GM18909 (cell line): ENCODE measurements around the gene GSN.

ENCODE experiments used
- ATAC-seq: cut with Tn5 transposase; IDR thresholded peaks from one replicate; pipeline ENCODE4 v1.9.1; 2021; ENCODE audit warnings: mild to moderate bottlenecking; ENCODE audit not compliant: unreplicated experiment, poor library complexity

Gene GSN

DNA sequence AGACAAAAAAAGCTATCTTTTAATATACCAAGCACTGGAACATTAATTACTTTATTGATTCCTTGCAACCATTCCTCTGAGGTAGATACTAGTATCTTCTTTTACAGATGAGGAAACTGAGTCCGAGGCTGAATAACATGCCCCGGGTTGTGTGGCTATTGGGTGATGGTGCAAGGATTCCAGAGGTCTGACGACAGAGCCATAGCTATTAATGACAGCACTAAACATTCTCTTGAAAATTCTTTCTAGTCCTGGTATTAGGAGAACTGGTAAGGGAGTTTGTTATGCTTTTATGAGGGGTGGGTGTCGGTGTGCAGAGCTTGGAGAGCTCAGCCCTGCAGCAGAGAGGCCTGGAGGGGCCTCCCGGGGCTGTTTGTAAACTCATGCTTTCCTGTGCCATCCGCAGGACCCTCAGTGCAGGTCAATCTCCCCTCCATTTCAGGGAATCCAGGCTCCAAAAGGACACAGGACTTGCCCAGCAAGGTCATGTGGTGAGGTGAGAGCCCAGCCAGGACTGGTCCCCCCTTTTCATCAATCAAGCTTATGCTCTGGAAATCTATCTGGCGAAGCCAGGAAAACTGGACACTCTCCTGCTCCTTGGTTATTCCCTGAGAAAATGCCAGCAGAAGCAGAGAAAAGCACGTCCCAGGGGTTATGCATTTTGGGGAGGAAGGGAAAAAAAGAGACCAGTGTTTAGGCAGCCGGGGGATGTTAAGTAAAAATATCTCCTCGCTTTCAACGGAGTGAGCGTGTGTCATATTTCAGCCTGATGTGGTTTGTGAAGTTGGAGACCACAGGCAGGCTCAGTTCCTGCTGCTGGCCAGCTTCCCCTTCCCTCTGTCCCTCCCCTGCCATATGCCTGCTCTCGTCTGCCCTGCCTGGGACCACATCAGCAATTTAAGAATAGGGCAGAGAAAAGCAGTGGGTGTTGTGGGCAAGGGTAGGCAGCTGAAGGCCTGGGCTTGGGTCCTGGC lies 3.7 kb downstream of the GSN start:
- no peak for ATAC-seq

GRCh38 chr9:121272401-121272948 lies 4.5 kb downstream of the GSN start:
- ATAC-seq: no peak

DNA sequence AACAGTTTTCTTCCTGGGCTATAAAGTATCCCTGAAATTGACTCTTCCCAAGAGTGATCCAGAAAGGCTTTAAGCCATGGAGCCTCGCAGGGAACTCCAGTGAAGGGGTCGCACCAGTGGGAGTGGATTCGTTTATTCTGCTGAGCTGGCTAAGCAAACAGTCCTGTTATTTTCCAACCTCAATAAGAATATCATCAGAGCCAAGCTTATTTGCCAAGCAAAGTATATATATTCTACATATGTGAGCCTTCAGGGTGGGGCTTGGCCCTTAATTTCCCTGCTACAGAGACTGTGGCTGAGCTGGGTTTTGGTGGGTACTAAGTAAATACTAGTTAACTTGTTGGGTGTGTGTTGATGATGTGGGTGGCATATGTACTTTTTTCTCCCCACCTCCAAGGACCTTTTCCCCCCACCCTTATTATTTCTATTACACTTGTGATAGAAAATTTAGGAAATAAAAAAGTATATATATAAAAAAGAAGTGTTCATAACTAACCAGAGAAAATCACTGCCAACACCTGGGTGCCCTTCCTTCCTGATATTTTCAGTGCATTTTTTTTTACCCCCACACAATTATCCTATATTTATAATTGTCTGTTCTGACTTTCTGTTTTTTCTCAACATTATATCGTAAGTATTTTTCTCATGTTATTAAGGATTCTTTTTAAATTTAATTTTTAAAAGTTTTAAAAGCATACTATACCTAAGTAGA lies 5.3 kb downstream of the GSN start:
- no peak for ATAC-seq

DNA sequence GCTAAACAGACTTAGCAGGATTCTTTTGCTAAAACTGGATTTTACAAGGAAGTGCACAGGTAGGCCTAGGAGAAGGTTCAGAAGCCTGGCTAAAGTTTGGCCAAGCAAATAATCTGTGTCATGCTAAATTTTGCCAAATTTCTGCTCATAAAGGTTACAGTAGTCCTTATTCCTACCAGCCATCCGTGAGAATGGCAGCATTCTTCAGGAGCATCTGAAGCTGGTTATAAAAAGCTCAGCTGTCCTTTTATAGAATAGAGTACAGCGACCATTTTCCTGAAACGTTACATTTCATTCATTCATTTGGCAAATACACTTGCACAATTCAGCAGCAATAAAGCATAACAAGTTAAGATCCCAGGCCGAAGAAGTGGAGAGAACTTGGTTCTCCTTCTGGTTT lies 6.9 kb downstream of the GSN start:
- ATAC-seq: no peak

- ATAC-seq: no peak
Measured at GRCh38 chr9:121275781-121276658, 8.1 kb downstream of the GSN start.

DNA sequence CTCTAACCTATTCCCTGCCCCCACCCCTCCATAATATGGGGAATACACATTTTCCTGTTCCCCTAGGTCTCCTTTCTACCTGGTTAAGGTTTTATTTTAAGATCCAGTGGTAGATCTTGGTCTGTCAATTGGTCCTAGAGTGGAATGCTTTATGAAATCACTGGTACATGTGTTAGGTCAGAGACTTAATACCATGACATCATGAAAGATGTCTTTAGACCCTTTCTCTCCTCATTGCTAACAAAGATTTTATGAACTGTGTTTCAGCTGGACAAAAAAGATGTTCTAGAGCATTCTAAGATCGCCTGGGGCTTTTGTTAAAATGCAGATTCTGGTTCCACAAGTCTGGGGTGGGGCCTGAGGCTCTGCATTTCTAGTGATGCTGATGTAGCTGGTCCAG lies 9.1 kb downstream of the GSN start:
- ATAC-seq: no peak

DNA sequence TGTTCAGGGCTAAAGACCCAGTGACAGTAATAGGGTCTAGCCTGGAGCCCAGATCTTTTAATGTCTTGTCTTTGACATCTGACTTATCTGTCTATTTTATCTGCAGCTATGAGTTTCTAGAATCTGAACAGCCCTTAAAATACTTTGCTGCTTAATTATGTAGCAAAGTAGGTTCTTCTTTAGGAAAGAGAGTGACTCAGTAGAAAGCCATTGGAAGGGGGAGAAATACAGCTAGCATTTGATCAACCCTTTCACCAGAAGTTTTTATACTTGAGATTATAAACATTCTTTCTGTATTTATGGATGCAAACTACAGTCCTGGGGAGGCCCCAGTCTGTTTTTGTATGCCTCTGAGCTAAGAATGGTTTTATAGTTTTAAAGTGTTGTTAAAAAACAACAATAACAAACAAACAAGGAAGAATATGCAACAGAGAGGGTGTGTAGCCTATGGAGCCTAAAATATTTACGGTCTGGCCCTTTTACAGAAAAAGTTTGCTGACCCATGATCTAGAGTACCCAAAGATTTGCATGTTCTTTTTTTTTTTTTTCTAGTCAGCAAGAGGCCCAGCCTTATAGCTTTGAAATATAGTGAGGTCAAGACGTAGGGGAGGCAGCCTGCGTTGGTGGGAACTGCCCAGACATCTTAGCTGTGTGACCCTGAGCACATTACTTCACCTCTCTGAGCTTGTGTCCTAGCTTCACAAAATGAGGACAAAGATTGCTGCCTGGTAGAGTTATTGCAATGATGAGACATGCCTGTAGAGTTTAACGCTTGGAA lies 9.7 kb downstream of the GSN start:
- ATAC-seq: no peak

- ATAC-seq: no peak
Measured at GRCh38 chr9:121278477-121279261, 10.7 kb downstream of the GSN start.

DNA sequence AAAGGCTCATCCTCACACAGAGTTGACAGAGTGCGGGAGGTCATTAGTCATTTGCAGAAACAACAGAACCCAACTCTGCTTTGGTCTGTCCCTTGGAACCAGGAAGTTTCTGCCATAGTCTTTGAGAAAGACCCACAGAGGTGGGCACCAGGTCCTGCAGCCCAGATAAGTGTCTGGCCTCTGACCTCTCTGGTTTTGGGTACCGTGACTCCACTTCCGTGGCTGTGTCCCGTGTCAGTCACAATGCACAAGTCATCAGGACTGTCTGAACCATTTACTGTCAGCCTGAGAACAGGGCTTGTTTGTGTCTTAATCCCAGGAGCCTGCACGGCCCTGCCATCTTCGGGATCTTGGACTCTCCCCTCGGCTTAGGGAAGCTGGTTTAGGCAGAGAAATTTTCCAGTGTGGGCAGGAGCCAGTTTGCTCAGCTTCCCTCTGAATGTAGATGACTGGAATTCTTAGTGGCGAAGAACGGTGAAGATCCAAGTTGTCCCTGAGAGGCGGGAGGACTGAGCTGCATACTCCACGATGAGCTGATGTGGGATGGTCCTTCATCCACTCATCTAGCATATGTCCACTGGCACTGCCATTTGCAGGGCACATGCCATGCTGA lies 11.9 kb downstream of the GSN start:
- no peak for ATAC-seq

DNA sequence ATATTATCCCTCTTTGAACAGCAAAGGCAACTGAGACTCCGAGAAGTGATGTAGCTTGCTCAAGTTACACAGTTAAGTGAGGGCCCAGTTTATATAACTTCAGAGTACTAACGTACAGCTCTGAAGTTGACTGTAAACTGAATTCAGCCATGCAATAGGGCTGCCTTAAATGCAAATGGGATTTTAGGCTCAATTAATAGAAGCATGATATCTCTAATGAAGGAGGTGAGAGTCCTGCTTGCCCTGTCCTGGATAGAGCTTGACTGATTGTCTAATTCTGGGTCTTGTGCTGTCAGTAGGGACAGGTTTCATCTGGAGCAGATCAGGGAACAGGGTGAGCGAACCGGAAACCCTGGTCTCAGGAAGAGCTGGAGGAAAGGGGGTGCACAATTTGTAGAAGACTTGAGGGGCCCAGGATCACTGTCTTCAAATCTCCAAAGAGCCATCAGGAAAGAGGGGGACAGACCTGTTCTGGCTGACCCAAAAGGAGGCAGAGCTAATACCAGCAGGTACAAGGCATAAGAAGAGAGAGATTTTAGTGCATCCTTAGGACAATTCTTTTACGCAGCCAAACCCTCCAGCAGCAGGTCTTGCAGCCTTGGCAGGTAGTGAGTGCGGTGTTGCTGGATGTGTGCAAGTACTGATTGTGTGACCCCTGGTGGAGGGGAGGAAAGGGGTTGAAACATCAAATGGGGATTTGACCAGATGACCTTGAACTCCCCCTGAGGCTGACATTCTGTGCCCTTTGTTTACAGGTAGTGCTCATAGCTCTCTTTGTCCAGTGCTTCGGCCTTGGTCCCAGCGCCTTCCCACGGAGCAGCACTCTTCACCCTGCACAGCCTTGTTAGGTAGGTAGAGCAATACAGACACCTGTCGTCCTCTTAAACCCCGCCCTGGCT lies 13.0 kb downstream of the GSN start:
- ATAC-seq: no peak

- no peak for ATAC-seq
Measured at GRCh38 chr9:121281614-121282276, 13.8 kb downstream of the GSN start.

- no peak for ATAC-seq
Measured at GRCh38 chr9:121282277-121283079, 14.5 kb downstream of the GSN start.

DNA sequence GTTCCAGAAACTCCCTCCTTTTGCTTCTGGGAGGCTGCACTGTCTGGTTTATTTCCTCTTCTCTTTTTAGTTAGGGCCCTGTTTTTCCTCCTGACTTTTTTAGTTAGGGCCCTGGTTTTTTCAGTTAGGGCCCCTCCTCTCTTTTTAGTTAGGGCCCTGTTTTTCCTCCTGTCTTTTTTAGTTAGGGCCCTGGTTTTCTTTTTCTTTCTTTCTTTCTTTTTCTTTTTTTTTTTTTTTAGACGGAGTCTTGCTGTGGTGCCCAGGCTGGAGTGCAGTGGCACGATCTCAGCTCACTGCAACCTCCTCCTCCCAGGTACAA lies 15.1 kb downstream of the GSN start:
- ATAC-seq: no peak

GRCh38 chr9:121283856-121284732 lies 16.1 kb downstream of the GSN start:
- no peak for ATAC-seq

- no peak for ATAC-seq
Measured at GRCh38 chr9:121284733-121285451, 16.9 kb downstream of the GSN start.
